Body of pancreas (tissue), 4 donors: ENCODE results near the gene WLS.

ENCODE experiments used
- CTCF ChIP-seq, 7 experiments: fragments of 450-650 bp in 4 of 7; fragments of 200-600 bp in 3 of 7; sonication (generic) in 3 of 7; IDR thresholded peaks; one replicate each; pipeline ENCODE4 v1.5.1; 2016 to 2019; ENCODE audit warnings: antibody characterized with exemption in 7 of 7
- POLR2A ChIP-seq, 3 donors: fragments of 450-650 bp; IDR thresholded peaks; one replicate each; pipeline ENCODE4 v1.6.1; 2016; ENCODE audit warnings: antibody characterized with exemption in 3 of 3, mild to moderate bottlenecking in 2 of 3

DNA sequence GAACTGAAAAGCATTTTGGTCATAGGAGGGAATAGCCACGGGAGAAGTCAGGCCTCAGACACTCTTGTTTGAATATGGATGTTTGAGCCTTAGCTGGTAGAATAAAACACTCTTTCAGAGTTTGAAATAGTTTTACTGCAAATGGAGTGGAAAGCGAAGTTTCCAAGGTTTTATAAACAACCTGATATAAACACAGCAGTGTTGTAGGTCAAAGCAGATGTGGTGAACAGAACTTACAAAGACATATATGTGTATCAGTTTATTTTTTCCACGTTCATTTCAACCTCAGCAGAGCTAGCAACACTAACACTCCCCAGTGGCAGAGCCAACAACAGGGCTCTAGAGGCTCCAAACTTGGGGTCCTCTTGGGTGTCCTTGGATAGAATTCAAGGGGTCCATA is 89.9 kb downstream of the WLS start:
- TF ChIP-seq CTCF (IDR thresholded peaks at IDR 0.05) (no peak), POLR2A (IDR thresholded peaks at IDR 0.05) (no peak)
